Endodermal cell (in vitro differentiated cells): Measurements from ENCODE around the gene ZGRF1. TPM values are rescaled to one million over a fixed set of nuclear protein-coding genes. Genes with fewer than 3 reads are reported as not detected.

Experiments
- DNase-seq: peaks from one replicate; pipeline ENCODE4 v3.0.0-alpha.2; 2017
- H3K27ac ChIP-seq: 2 replicates; pipeline ENCODE4 v1.5.1; 2013; ENCODE audit warnings: mild to moderate bottlenecking, low read depth, low read length, moderate library complexity
- H3K27me3 ChIP-seq: 2 replicates; pipeline ENCODE4 v1.6.1; 2013; ENCODE audit warnings: mild to moderate bottlenecking, low read length, moderate library complexity; ENCODE audit not compliant: insufficient read depth, control insufficient read depth, poor library complexity, severe bottlenecking
- H3K36me3 ChIP-seq: 2 replicates; pipeline ENCODE4 v1.7.0; 2013; ENCODE audit warnings: mild to moderate bottlenecking, low read length, moderate library complexity; ENCODE audit not compliant: control insufficient read depth, insufficient read depth
- H3K4me1 ChIP-seq: one replicate; pipeline ENCODE4 v1.7.0; 2013; ENCODE audit warnings: low read length; ENCODE audit not compliant: control insufficient read depth, insufficient read depth
- H3K4me3 ChIP-seq: 2 replicates; pipeline ENCODE4 v1.5.1; 2013; ENCODE audit warnings: mild to moderate bottlenecking, low read length, moderate library complexity
- H3K9ac ChIP-seq: 2 replicates; pipeline ENCODE4 v1.6.1; 2013; ENCODE audit warnings: mild to moderate bottlenecking, low read length, moderate library complexity; ENCODE audit not compliant: poor library complexity, severe bottlenecking; ENCODE audit errors: extremely low read depth
- H3K9me3 ChIP-seq: 2 replicates; pipeline ENCODE4 v1.6.1; 2013; ENCODE audit warnings: mild to moderate bottlenecking, low read length, moderate library complexity; ENCODE audit not compliant: control insufficient read depth
- H3K27ac Mint-ChIP-seq: 2 replicates; pipeline ENCODE4 v1.8.0; 2020; ENCODE audit warnings: mixed read lengths
- H3K27me3 Mint-ChIP-seq: 2 replicates; pipeline ENCODE4 v1.8.0; 2021; ENCODE audit warnings: mild to moderate bottlenecking, mixed read lengths; ENCODE audit not compliant: insufficient read depth
- H3K36me3 Mint-ChIP-seq: 2 replicates; pipeline ENCODE4 v1.8.0; 2020; ENCODE audit warnings: low read depth, mixed read lengths
- H3K4me1 Mint-ChIP-seq: 2 replicates; pipeline ENCODE4 v1.8.0; 2020; ENCODE audit warnings: mixed read lengths
- H3K4me3 Mint-ChIP-seq: 2 replicates; pipeline ENCODE4 v1.8.0; 2020; ENCODE audit warnings: mild to moderate bottlenecking, moderate library complexity, mixed read lengths
- H3K9me3 Mint-ChIP-seq: 2 replicates; pipeline ENCODE4 v1.8.0; 2020; ENCODE audit warnings: mild to moderate bottlenecking, mixed read lengths
- WGBS, 2 experiments: methylation state at CpG; one replicate each; pipeline versions ENCODE4 v1.1.5 to v1.1.7; 2013; ENCODE audit warnings: missing lambda C conversion rate in 2 of 2, mixed read lengths in 1 of 2; ENCODE audit not compliant: insufficient coverage in 1 of 2, insufficient read length in 1 of 2; 5-methylcytosine and 5-hydroxymethylcytosine counted together
- total RNA-seq, 2 donors: library from RNA; stranded (reverse); fragmentation: NEBNext Ultra II Directional in 1 of 2; extraction: Animal tissue kit (Norgen Biotek cat#: 25700) in 1 of 2; gene quantifications; 2 replicates in 1 of 2; 3 replicates in 1 of 2; pipeline ENCODE4 v1.2.1, GENCODE V29; 2021
- TF ChIP-seq, protein P1 (sequence below): fragments of 200-600 bp; sonication (generic); conservative IDR thresholded peaks from 2 replicates; pipeline ENCODE4 v1.5.0; 2021; ENCODE audit warnings: antibody characterized with exemption, mild to moderate bottlenecking

The ZGRF1 gene
- total RNA-seq, 2 donors from 2014 or later: 29.1 to 57.3 TPM

DNA sequence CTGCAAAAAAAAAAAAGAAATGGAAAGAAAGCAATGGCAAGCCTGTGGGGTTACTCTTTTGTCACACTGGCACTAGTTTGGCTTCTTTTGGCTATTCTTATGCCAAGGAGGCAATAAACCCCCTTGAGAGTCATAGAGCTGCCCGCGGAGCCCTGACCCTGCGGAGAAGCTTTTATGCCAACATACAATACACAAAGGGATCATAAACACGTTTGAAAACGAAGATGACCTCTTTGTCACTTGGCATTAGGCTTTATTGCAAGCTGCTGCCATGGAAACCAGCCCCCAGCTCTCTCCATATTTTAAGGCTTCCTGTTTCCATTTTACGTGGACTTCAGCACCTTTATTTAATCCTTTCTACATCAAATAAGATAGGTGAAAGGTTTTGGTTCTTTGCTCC is 128.4 kb downstream of the ZGRF1 start:
- peaks cover 96% of the 10 kb centered on the region for H3K27me3 Mint-ChIP-seq
- WGBS, 2 experiments: 0 to 6% methylated on average over 3 to 5 of the region's 6 CpGs
- no peaks in the 10 kb centered on the region for H3K9me3 Mint-ChIP-seq
- H3K4me1 Mint-ChIP-seq: peaks cover 18% of the 10 kb centered on the region
- peaks cover 100% of the 10 kb centered on the region for H3K27me3 ChIP-seq
- no peak overlapping the region for H3K4me3 Mint-ChIP-seq
- H3K9ac ChIP-seq: no peak overlapping the region
- no peak overlapping the region for H3K27ac Mint-ChIP-seq
- TF ChIP-seq, protein P1, sequence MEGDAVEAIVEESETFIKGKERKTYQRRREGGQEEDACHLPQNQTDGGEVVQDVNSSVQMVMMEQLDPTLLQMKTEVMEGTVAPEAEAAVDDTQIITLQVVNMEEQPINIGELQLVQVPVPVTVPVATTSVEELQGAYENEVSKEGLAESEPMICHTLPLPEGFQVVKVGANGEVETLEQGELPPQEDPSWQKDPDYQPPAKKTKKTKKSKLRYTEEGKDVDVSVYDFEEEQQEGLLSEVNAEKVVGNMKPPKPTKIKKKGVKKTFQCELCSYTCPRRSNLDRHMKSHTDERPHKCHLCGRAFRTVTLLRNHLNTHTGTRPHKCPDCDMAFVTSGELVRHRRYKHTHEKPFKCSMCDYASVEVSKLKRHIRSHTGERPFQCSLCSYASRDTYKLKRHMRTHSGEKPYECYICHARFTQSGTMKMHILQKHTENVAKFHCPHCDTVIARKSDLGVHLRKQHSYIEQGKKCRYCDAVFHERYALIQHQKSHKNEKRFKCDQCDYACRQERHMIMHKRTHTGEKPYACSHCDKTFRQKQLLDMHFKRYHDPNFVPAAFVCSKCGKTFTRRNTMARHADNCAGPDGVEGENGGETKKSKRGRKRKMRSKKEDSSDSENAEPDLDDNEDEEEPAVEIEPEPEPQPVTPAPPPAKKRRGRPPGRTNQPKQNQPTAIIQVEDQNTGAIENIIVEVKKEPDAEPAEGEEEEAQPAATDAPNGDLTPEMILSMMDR: no peak
- H3K36me3 ChIP-seq: no peaks in the 10 kb centered on the region
- DNase-seq: no peak
- H3K36me3 Mint-ChIP-seq: no peaks in the 10 kb centered on the region
- H3K4me3 ChIP-seq: no peak overlapping the region
- peaks cover 5% of the 10 kb centered on the region for H3K4me1 ChIP-seq
- H3K27ac ChIP-seq: no peak overlapping the region
- H3K9me3 ChIP-seq: no peaks in the 10 kb centered on the region

DNA sequence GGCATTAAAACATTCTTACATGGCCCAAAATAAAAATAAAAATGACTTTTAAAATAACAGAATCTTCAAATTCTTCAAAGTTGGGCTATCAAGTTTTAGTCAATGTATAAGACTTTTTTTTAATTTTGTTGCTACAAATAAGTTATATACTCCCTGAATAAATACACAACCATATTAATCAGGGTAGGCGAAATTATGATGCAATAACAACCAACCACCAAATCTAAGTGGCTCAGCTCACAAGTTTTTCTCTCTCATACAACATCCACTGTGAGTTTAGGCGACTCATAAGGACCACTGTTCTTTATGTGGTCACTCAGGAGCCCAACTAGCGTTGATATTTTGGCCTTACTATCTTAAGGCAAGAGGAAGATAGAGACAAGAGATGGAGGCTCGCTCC is 131.9 kb downstream of the ZGRF1 start:
- Mint-ChIP-seq H3K27ac (no peak overlapping the region), H3K4me1 (peaks cover 7% of the 10 kb centered on the region), H3K36me3 (no peaks in the 10 kb centered on the region), H3K27me3 (peaks cover 80% of the 10 kb centered on the region), H3K9me3 (no peaks in the 10 kb centered on the region), H3K4me3 (no peak overlapping the region)
- 89 to 93% methylated on average over 3 to 4 of the region's 4 CpGs for WGBS, 2 experiments
- Histone ChIP-seq H3K9me3 (no peaks in the 10 kb centered on the region), H3K9ac (no peak overlapping the region), H3K27ac (no peak overlapping the region), H3K36me3 (no peaks in the 10 kb centered on the region), H3K4me3 (no peak overlapping the region), H3K27me3 (peaks cover 79% of the 10 kb centered on the region), H3K4me1 (peaks cover 1% of the 10 kb centered on the region)
- no peak for DNase-seq
- TF ChIP-seq, protein P1: no peak

DNA sequence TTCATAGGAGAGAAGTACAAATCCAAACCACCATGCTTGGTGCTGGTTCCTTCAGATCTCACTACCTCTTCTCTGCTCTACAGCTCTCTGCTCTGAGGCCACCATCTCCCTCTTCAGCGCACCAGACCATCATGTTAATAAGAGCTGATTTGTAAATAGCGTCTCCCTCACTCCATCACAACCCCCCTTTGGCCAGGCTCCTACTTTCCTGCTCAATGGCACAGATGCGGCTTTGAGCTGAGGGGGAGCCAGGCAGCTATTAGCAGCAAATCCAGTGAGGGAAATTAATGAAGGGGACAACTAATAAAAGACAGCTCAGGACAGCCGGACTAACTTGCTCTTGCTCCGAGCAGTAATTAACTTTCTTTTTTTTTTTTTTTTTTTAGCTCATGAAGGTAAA is 133.8 kb downstream of the ZGRF1 start:
- WGBS, 2 experiments: 92 to 100% methylated on average over 1 to 5 of the region's 5 CpGs
- Histone ChIP-seq H3K4me3 (no peak overlapping the region), H3K9me3 (no peaks in the 10 kb centered on the region), H3K36me3 (no peaks in the 10 kb centered on the region), H3K27me3 (peaks cover 60% of the 10 kb centered on the region), H3K27ac (no peak overlapping the region), H3K4me1 (no peaks in the 10 kb centered on the region), H3K9ac (no peak overlapping the region)
- H3K9me3 Mint-ChIP-seq: no peaks in the 10 kb centered on the region
- no peak overlapping the region for H3K4me3 Mint-ChIP-seq
- H3K27me3 Mint-ChIP-seq: peaks cover 74% of the 10 kb centered on the region
- no peaks in the 10 kb centered on the region for H3K36me3 Mint-ChIP-seq
- TF ChIP-seq, protein P1: no peak
- no peak for DNase-seq
- no peak overlapping the region for H3K27ac Mint-ChIP-seq
- H3K4me1 Mint-ChIP-seq: no peaks in the 10 kb centered on the region
